MM.1S (cell line): ENCODE data around the gene ATP2B2.

Experiments
- DNase-seq: peaks from one replicate; pipeline ENCODE4 v3.0.0-alpha.2; 2015
- H2AFZ ChIP-seq: fragments of 300-600 bp; sonication (generic); 2 replicates; pipeline ENCODE4 v1.6.0; 2016; ENCODE audit warnings: antibody characterized with exemption, low read length
- H3F3A ChIP-seq: fragments of 300-600 bp; sonication (generic); 2 replicates; pipeline ENCODE4 v1.6.1; 2016; ENCODE audit warnings: mild to moderate bottlenecking, antibody characterized with exemption, low read length, moderate library complexity, mixed read lengths; ENCODE audit not compliant: insufficient read depth
- H3K27ac ChIP-seq: fragments of 300-600 bp; sonication (generic); 2 replicates; pipeline ENCODE4 v1.5.1; 2016; ENCODE audit warnings: mild to moderate bottlenecking, low read length
- H3K27me3 ChIP-seq: fragments of 300-600 bp; sonication (generic); replicated peaks from 2 replicates; pipeline ENCODE4 v1.6.0; 2016; ENCODE audit warnings: low read length; ENCODE audit not compliant: insufficient read depth
- H3K36me3 ChIP-seq: fragments of 300-600 bp; sonication (generic); replicated peaks from 2 replicates; pipeline ENCODE4 v1.6.1; 2016; ENCODE audit warnings: mild to moderate bottlenecking, low read length, mixed read lengths; ENCODE audit not compliant: insufficient read depth
- H3K4me1 ChIP-seq: fragments of 300-600 bp; sonication (generic); 2 replicates; pipeline ENCODE4 v1.6.1; 2016; ENCODE audit warnings: low read length, mixed read lengths
- H3K4me2 ChIP-seq: fragments of 300-600 bp; sonication (generic); 2 replicates; pipeline ENCODE4 v1.6.0; 2016; ENCODE audit warnings: low read depth, low read length
- H3K4me3 ChIP-seq: fragments of 300-600 bp; sonication (generic); 2 replicates; pipeline ENCODE4 v1.5.1; 2016; ENCODE audit warnings: low read length, mixed read lengths
- H3K79me2 ChIP-seq: fragments of 300-600 bp; sonication (generic); 2 replicates; pipeline ENCODE4 v1.6.1; 2016; ENCODE audit warnings: mixed run types, low read length, mixed read lengths
- H3K9ac ChIP-seq: fragments of 300-600 bp; sonication (generic); 2 replicates; pipeline ENCODE4 v1.6.1; 2016; ENCODE audit warnings: low read length, mixed read lengths
- H3K9me2 ChIP-seq: fragments of 300-600 bp; sonication (generic); replicated peaks from 2 replicates; pipeline ENCODE4 v1.6.1; 2016; ENCODE audit warnings: mild to moderate bottlenecking, low read length, mixed read lengths; ENCODE audit not compliant: insufficient read depth
- H3K9me3 ChIP-seq: fragments of 300-600 bp; sonication (generic); replicated peaks from 2 replicates; pipeline ENCODE4 v1.6.1; 2016; ENCODE audit warnings: mild to moderate bottlenecking, low read length, mixed read lengths; ENCODE audit not compliant: insufficient read depth
- H4K20me1 ChIP-seq: fragments of 300-600 bp; sonication (generic); 2 replicates; pipeline ENCODE4 v1.6.1; 2016; ENCODE audit warnings: mild to moderate bottlenecking, low read length, moderate library complexity, mixed read lengths; ENCODE audit not compliant: insufficient read depth
- EZH2 ChIP-seq: fragments of 300-600 bp; sonication (generic); optimal IDR thresholded peaks from 2 replicates; pipeline ENCODE3; 2017; ENCODE audit warnings: low read depth, mild to moderate bottlenecking, antibody characterized with exemption, low read length, mixed read lengths
- EZH2phosphoT487 ChIP-seq: fragments of 300-600 bp; sonication (generic); IDR thresholded peaks from 2 replicates; pipeline ENCODE4 v1.6.1; 2018; ENCODE audit warnings: antibody characterized with exemption, low read length
- TF ChIP-seq, protein P1 (sequence below): fragments of 300-600 bp; sonication (generic); IDR thresholded peaks from 2 replicates; pipeline ENCODE4 v1.5.1; 2016; ENCODE audit warnings: antibody characterized with exemption, low read length, mixed read lengths

ATP2B2 gene

DNA sequence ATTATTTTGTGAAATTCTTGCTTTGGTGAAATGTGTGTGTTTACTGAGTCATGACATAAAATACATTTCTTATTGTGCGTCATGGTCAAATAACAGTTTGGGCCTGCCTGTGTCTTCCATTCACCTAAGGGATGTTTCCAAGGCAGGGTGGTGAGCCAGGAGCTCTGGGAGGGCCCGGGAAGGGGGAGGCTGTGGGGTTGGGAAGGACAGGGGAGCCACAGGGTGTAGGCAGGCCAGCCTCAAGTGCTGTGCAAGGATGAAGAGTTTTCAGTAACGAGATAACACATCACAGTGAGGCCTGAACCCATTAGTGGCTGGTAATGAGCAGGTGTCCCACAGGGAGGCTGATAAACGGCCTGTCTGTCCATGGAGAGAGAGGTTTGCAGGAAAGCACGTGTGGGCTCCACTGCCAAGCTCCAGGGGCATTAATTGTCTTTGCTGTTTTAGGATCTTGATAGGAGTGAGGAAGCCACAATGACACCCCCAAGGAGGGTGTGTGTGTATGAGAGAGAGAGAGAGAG lies 148.9 kb downstream of the ATP2B2 start:
- Histone ChIP-seq H3K9ac (no peak overlapping the region), H3K4me2 (no peak overlapping the region), H2AFZ (no peak overlapping the region), H3K4me1 (no peaks in the 10 kb centered on the region), H3K4me3 (no peak overlapping the region), H3F3A (no peaks in the 10 kb centered on the region), H3K9me3 (no peaks in the 10 kb centered on the region), H3K79me2 (no peaks in the 10 kb centered on the region), H3K27me3 (no peaks in the 10 kb centered on the region), H4K20me1 (no peaks in the 10 kb centered on the region), H3K27ac (no peak overlapping the region), H3K9me2 (no peaks in the 10 kb centered on the region), H3K36me3 (no peaks in the 10 kb centered on the region)
- TF ChIP-seq, protein P1, sequence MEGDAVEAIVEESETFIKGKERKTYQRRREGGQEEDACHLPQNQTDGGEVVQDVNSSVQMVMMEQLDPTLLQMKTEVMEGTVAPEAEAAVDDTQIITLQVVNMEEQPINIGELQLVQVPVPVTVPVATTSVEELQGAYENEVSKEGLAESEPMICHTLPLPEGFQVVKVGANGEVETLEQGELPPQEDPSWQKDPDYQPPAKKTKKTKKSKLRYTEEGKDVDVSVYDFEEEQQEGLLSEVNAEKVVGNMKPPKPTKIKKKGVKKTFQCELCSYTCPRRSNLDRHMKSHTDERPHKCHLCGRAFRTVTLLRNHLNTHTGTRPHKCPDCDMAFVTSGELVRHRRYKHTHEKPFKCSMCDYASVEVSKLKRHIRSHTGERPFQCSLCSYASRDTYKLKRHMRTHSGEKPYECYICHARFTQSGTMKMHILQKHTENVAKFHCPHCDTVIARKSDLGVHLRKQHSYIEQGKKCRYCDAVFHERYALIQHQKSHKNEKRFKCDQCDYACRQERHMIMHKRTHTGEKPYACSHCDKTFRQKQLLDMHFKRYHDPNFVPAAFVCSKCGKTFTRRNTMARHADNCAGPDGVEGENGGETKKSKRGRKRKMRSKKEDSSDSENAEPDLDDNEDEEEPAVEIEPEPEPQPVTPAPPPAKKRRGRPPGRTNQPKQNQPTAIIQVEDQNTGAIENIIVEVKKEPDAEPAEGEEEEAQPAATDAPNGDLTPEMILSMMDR = no peak
- TF ChIP-seq EZH2 (no peak), EZH2phosphoT487 (no peak)
- no peak for DNase-seq

DNA sequence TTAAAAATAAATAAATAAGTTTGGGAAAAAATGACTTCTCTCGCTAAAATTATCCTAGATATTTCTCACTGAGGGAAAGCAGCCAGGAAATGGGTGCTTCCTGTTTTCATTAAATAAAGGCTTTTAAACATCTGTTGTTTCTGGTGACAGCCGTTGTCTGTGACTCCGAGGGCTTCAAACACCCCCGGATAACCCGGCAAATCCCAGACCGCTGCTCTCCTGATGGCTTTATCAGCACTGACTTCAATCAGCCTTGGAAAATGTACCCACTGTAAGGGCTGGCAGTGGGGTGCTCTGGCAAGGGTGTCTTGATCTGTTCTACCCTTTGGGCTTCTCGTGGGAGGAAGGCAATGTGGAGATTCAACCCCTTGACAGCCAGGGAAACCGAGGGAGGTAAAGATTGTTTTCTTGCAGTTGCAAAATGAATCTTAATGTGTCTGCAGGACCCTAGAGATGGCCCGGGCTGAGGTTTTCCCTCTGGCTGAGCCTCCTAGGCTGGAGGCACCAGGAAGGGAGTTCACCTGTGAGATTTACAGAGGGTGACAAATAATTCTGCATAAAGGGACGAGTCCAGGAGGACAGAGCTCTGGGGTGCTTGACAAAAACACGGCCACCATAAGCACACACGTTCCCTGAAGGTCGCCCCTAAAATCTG lies 150.9 kb downstream of the ATP2B2 start:
- Histone ChIP-seq H4K20me1 (no peaks in the 10 kb centered on the region), H3K79me2 (no peaks in the 10 kb centered on the region), H3K36me3 (no peaks in the 10 kb centered on the region), H3K9me3 (no peaks in the 10 kb centered on the region), H3K27ac (no peak overlapping the region), H3K4me2 (no peak overlapping the region), H3F3A (no peaks in the 10 kb centered on the region), H3K4me1 (no peaks in the 10 kb centered on the region), H3K9ac (no peak overlapping the region), H3K4me3 (no peak overlapping the region), H3K9me2 (no peaks in the 10 kb centered on the region), H3K27me3 (no peaks in the 10 kb centered on the region), H2AFZ (no peak overlapping the region)
- DNase-seq = no peak
- TF ChIP-seq EZH2 = no peak
- TF ChIP-seq, protein P1 = no peak
- TF ChIP-seq EZH2phosphoT487 = no peak

DNA sequence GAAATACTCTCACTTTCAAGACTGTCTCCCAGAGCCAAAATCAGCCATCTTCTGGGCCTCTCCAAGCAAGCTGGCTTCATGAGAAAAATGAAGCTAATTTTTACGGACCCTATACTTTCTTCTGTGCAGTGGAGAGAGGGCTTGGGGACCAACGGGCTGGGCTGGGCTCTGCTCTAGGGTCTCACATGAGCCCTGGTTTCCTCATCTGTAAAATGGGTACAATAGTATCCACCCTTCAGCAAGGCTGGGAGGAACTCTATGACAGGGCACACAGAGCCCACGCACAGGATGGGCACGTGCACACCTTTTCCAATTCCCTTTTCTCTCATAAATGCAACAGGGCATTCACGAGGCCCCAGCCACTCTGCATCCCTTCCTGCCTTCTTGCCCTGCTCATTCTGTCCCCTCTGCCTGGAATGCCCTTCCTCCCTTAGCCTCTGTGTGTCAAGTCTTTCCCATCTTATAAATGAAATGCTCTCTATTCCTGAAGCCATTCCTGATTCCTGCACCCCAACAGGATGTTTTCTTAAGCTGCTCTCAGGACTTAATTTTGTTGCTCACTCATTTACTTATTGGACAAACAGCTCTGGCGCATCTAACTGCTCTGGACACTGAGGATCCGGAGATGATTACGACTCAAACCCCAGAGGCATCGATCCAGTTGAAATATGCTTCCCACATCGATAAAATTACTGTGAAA lies 151.6 kb downstream of the ATP2B2 start:
- Histone ChIP-seq H3K79me2 (no peaks in the 10 kb centered on the region), H3K9me2 (no peaks in the 10 kb centered on the region), H3K4me3 (no peak overlapping the region), H3K4me1 (no peaks in the 10 kb centered on the region), H3F3A (no peaks in the 10 kb centered on the region), H3K36me3 (no peaks in the 10 kb centered on the region), H3K9ac (no peak overlapping the region), H3K9me3 (no peaks in the 10 kb centered on the region), H3K27ac (no peak overlapping the region), H2AFZ (no peak overlapping the region), H3K4me2 (no peak overlapping the region), H3K27me3 (no peaks in the 10 kb centered on the region), H4K20me1 (no peaks in the 10 kb centered on the region)
- no peak for DNase-seq
- TF ChIP-seq, protein P1 = no peak
- TF ChIP-seq EZH2phosphoT487 (no peak), EZH2 (no peak)
